GM18867 (cell line): ENCODE results near the gene CHL1.

Source experiments
- ATAC-seq: cut with Tn5 transposase; IDR thresholded peaks from one replicate; pipeline ENCODE4 v1.9.1; 2021; ENCODE audit warnings: mild to moderate bottlenecking, moderate library complexity; ENCODE audit not compliant: unreplicated experiment

The CHL1 gene

DNA sequence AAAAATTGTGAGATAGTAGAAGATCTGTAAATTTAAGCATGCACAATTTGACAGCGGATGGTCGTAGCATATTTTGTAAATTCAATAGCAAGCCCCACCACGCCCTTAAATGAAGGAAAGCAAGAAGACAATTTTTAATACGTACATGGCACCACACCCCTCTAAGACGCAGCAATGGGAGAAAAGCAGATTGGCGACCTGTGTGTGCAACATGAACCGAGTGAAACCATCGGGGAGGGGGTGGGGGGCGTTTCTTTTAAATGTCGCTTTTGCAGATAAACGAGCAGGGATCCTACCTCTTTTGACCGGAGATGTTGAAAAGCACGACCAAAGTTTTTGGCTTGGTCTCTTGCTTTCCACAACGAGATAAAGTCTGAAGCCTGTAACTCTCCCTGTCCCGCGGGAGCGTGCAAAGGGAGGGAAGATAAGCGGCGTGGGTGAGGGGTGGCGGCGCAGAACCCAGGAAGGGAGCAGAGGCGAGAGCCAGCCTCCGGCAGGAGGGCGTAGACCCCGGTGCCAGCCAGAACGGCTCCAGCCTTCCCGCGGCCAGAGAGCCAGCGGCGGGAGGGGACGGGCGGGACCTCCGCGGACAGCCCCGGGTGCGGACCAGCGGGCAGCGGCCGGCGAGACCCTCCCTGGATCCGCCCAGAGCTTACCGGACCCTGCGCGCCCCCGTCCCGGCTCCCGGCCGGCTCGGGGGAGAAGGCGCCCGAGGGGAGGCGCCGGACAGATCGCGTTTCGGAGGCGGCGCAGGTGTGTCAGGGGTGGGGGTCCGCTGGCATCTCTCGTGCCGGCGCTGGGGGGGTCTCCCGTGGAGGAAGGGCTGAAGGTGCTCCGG is at the start of gene CHL1:
Gene CHL1 (plus strand): TSS at position 453 of the 838 bp plus-strand sequence. CDS start 123,014 bp downstream, outside the sequence.
- no peak for ATAC-seq

DNA sequence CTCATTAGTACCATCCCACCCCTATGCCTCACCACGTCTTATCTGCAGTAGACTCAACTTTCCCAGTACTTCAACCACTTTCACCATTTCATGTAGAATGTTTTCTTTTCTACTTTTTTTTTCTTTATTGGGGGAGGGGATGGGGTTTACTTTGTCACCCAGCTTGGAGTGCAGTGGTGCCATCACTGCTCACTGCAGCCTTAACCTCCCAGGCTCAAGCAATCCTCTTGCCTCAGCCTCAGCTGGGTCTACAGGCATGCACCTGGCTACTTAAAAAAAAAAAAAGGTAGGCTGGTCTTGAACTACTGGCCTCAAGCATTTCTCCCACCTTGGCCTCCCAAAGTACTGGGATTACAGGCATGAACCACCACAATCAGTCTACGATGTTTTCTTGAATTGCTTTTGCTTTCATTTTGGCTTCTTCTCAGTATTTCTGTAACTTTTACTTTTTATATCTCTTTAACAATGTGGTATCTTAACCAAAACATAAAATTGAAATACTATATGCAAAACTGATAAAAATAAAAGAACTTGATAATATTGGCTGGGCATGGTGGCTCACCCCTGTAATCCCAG is 44.9 kb upstream of the CHL1 start:
- no peak for ATAC-seq

DNA sequence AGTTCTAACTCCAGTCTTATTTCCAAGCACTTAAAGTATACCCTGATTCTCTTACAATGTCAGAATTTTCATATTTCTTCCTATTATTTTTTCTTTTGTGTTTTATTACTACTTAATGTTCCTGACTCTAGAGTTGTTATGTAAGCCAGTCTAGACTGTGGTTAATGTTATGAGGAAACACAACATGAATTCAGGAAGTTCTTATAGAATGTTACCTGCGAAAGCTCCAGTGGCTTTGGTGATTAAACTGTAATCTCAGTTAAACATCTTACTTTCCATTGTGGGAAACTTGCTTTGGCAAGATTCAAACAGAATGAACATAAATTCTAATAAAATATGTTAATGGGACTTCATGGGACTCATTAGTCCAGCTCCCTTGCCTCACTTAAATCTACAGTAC is 36.6 kb upstream of the CHL1 start:
- no peak for ATAC-seq

- ATAC-seq = no peak
Observed at GRCh38 chr3:166071-166470, 30.5 kb upstream of the CHL1 start.

- ATAC-seq = no peak
Observed at GRCh38 chr3:166799-167198, 29.8 kb upstream of the CHL1 start.

DNA sequence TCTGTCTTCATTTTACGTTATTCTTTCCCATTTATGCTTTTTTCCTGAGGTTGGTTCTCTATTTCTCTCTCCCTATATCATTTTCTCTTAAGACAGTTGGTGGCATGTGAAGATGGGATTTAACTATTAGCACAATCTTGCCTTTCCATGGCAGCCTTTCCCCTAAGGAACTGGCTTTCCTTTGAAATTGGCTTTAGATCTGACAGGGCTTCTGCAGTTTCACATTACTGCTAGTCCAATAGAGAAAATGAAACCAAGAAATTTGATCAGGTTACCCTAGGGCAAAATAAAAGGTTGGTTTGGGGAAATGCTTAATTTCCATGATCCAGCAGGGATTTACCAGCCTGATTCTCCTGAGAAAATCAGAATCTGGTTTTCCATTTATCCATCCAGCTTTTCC is 22.7 kb upstream of the CHL1 start:
- ATAC-seq = peak; percentile 96

DNA sequence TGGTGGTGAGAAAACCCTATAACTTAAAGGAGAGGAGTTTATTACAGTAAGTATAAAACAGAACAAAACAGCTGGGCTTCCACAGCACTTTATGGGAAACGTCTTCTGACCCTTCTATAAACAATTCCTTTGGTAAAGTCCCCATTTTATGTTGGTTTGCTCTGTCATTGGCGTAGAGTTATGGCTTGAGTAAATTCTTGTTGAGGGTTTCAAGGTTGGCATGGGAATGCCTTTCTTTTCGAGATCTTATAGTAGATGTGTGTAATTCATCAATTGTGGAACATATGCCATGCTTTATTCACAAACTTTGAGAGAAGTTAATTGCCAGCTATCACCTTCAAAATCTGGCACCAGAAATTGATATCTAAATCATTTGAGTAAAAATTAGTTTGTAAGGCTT is 11.6 kb upstream of the CHL1 start:
- ATAC-seq = no peak

DNA sequence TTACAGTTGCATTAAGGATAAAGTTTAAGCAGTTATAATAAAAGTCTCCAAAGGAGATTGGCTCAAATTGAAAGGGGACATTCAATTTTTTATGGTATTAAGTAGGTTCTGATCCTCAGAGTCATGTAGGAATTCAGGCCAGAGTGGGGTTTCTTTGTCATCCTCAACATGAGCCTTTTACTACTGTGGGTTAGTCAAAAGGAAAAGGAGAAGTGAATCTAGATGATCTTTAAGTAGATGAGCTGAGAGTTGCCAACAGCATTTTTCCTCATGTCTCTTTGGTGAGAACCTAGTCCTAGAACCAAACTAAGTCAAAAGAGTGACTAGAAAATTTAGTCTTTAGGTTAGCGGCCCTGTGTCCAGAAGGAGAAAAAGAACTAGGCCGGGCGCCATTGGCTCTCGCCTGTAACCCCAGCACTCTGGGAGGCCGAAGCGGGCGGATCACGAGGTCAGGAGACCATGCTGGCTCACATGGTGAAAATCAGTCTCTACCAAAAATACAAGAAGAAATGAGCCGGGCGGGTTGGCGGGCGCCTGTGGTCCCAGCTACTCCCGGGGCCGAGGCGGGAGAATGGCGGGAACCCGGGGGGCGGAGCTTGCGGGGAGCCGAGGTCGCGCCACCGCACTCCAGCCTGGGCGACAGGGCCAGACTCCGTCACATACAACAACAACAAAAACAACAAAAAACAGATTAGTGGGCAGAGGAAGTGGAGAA is 4.2 kb upstream of the CHL1 start:
- peak; percentile 84 for ATAC-seq

DNA sequence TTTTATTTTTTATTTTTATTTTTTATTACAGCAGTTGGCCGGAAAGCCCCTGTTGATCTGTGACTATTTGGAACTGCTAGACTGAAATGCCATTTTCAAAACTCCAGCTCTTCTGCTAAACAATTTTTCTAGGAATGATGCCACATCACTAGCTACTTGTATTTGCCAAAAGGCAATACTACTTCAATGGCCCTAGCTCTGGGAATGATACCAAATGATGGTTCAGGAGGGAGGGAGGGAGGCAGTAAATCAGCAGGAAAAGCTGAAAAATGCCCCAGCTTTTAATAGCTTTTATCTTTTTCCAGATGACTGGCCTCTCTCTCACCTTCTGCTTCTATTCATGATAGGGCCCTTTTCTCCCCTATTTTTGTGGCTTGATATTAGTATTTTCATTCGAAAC is 2.6 kb upstream of the CHL1 start:
- no peak for ATAC-seq

GRCh38 chr3:194421-194820 is 2.1 kb upstream of the CHL1 start:
- ATAC-seq = no peak

DNA sequence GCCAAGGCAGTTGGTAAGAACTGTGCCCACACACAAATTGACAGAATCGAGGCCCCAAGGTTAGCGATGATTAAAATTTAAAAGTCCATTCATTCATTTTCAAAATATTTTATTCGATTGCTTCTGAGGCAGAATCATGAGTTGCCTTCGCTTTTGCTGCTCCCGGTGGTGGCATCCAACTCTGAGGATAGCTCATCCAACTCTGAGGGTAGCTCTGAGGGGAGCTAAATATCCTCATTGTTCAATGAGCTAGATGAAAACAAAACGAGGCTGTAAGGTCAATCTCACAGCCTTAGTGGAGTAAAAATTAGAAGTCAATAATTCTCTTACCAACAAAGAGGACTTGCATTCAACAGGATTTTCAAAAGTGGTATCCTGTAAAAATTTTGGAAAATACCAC is 897 bp upstream of the CHL1 start:
- no peak for ATAC-seq

DNA sequence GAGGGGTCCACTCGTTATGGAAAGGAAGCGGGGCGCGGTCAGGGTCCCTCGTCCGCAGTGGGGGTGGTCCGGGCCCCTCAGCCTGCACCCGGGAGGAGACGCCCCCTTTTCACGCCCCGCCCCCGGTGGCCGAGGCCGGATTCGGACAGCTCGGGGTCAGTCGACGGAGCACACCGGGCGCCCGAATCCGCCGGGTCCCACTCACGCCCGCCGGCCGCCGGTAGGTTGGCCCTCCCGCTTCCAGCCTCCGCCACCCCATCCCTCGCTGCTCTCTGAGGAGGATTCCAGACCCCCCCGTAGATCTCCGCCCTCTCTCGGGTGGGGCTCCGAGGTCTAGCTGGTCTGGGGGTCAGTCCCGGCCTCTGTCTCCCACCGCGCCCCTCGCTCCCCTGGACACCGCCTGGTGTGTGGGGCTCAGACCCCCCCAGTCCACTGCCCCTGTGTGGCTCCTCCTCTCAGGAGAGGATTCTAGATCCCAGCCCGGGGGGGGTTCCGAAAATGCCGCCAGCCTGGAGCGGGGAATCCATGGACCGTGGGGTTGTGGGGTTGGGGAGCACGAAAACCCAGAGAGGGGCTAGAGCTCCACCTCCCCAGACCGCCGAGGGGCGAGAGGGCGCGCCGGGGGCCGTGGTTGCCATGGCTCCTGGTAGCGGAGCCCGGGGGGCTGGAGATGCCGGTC is 725 bp downstream of the CHL1 start:
- ATAC-seq = no peak

DNA sequence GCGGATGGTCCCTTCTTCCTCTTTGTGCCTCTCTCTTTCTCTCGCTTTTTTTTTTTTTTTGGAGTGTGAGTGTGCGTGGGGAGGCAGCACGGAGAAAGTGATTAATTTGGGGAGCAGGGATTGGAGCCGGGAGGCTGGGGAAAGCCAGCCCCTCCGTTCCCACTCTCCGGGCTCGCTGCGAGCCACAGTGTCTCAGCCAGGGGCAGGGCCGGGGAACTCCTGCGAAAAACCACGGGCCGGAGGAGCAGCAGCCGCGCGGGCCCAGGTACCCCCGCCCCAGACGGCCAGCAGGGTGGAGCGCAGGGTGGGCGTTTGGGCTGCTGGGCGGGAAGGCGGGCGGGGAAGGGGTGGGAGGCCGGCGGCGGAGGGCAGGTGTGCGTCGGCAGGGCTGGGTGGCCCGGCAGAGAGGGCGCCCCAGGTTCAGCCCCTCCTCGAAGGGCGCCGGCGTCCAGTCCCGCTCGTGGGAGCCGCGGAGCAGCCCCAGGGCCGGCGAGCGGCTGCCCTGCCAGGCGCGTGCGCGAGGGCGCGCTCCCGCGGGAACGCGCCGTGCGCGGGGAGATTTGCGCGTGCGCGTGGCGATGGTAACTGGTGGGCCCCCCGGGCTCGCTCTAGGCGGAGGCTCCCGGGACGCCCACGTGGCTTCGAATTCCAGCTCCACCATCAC is 1.4 kb downstream of the CHL1 start:
- no peak for ATAC-seq

DNA sequence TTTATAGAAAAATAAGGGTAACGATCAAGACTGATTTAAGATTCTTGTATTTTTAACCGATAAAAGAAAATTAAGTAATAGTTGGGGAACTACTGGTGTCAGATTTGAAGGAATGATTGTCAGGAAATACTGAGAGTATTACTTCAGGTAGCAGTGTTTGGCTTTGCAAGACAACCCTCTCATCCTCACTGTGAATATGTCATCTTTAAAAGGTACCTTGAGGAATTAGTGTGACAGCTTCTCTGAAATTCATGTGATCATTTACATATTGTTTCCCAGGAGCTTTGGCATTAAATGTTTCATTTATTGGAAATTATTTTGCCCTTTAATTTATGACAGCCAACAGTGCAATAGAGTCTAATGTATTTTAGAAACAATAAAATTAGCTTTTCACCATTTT is 3.3 kb downstream of the CHL1 start:
- no peak for ATAC-seq

DNA sequence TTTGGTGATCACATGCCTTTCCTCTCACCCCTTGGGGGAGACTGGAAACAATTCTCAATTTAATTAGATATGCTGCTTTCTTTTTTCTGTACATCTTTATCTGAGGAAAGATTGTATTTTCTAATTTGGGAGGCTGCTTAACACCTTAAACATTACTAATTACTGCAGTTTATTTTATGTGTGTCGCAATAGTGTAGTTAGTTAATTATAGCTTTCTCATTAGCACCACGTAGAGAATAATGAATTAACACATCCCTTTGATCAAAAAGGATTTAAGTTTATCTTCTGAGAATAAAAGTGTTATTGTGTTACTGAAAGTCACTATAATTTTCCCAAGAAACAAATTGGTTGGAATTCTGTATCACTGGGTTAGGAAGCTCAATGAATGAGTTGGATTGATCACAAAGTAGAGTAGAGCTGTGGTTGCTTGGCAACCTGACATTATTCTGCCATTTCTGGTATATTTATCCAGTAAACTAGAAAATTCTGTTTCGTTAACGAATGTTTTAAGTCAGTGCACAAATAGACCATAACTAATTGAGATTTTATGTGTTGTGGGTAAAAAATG is 4.3 kb downstream of the CHL1 start:
- no peak for ATAC-seq

- ATAC-seq = no peak
Observed at GRCh38 chr3:204102-204501, 7.5 kb downstream of the CHL1 start.

DNA sequence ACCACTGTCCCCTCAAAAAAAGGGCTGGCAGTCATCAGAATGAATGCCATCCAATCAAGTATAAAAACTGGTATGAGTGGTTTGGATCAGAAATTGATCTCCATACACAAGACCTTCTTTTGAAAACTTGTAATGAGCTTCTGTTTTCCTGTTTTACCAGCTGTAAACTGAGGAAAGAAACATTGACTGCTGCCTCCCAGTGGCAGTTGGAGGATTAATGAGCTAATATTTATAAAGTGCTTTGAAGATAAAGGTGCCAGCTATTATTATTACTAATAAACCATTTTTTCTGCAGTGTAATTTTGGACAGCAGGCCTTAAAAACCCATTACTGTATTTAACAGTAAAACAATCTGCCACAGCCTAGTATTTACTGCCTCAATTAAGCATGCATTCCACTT is 11.4 kb downstream of the CHL1 start:
- no peak for ATAC-seq

DNA sequence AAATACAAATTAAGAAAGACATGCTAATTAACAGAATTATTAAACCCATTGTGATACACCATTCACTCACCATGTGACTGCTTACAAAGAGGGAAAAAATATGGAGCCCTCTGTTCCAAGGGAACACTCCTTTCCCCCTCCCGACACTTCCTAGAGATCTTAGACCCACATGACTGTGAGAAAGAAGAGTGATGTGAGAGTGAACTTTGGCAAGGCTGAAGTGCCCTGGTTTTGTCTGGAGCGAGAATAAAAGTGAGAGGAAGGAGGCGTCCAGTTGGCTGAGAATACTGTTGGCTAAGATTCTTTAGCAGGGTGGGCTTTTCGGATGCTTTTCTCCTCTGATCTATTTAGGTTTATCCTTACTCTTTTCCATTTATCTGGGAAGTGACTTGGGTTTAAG is 14.1 kb downstream of the CHL1 start:
- ATAC-seq = no peak

DNA sequence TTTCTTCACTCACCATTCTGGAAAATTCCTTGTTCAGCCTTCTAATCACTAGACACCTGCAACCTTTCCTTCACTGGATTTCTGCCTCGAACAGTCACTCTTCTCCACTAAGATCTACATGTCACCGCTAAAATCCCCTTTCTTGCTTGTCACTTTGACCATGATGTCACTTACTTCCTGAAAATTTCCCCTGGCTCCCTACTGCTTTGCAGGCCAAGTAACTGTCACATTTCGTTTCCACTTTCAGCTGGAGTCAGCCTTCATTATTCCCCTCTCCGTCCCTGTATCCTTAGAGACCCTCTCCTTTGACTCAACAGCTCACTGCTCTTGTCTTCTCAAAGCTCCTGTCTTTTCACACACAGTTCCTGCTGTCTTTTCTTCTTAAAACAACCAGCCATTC is 15.9 kb downstream of the CHL1 start:
- peak; percentile 90 for ATAC-seq

DNA sequence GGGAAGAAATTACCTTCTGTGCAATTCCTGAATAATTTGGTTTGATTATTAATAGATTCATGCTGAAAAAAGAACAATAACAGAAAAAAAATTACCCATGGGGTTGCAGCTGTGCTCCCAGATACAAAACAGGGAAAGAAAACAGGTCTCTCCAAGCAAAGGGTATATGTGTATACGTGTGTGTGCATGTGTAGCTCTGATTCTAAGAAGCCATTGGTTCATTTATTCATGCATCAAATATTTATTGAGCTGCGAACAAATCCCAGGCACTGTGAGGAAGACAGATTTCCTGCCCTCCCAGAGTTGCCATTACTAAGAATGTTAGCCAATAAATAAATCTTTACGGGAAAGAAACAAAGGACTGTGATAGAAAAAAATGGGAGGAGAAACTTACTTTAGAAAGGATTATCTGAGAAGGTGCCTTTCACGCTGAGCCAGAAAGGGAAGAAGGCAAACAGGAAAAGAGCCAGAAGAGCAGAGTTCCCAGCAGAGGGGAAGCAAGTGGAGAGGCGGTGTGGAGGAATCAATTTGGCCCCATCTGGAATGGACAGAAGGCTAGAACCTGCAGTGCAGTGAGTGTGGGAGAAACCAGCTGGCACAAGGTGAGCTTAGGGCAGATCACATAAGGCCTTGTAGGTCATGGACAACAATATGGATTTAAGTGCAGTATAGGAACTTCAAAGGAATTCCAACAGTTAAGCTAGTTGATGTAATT is 20.7 kb downstream of the CHL1 start:
- ATAC-seq = no peak
